ENCODE measurements around the gene FAM118B.

GRCh38 chr11:126253265-126253664 lies 41.7 kb downstream of the FAM118B start:
- TF ChIP-seq REST (IDR thresholded peaks at IDR 0.05) (no peak), YY1 (IDR thresholded peaks at IDR 0.05) (no peak), CTCF (IDR thresholded peaks at IDR 0.05; ENCODE audit: low read depth, low read length, missing input control) (no peak), TAF1 (conservative IDR thresholded peaks at IDR 0.05) (no peak), MAX (IDR thresholded peaks at IDR 0.05) (no peak), HNF4G (IDR thresholded peaks at IDR 0.05) (no peak), HNF4A (conservative IDR thresholded peaks at IDR 0.05) (no peak), RAD21 (IDR thresholded peaks at IDR 0.05) (no peak), GABPA (IDR thresholded peaks at IDR 0.05 in 1 of 2, conservative IDR thresholded peaks at IDR 0.05 in 1 of 2) (no peak)
